A673 (cell line): ENCODE results near the gene MAOB. TPM values are rescaled to one million over a fixed set of nuclear protein-coding genes. Genes with fewer than 3 reads are reported as not detected.
A peak's percentile ranks its signal among the peaks of the same experiment; 100 is the strongest.

Source experiments
- BruUV-seq: library from RNA; stranded (reverse); fragments of 400-500 nt; replicated peaks from 2 replicates; lab custom pipeline; 2021; lab: Mats Ljungman, UMichigan
- CTCF ChIA-PET: fragments of 300-600 bp; sonication (Branson Sonifier 250); formaldehyde crosslinking; loops from one replicate; lab custom pipeline; 2022; ENCODE audit warnings: antibody characterized with exemption; lab: Charles Lee
- POLR2A ChIA-PET: fragments of 300-600 bp; sonication (Branson Sonifier 250); formaldehyde crosslinking; loops from one replicate; lab custom pipeline; 2022; ENCODE audit warnings: antibody characterized with exemption; ENCODE audit not compliant: low non-redundant PET; lab: Charles Lee
- DNase-seq: peaks from one replicate; pipeline ENCODE4 v3.0.0-alpha.2; 2015; ENCODE audit warnings: low spot score
- H3K27ac ChIP-seq: fragments of 200-600 bp; sonication (generic); 2 replicates; pipeline ENCODE4 v1.5.1; 2016; ENCODE audit warnings: mixed run types, low read depth, mild to moderate bottlenecking, mixed read lengths, antibody characterized with exemption, low read length; ENCODE audit not compliant: poor library complexity, severe bottlenecking
- H3K27me3 ChIP-seq: fragments of 200-600 bp; sonication (generic); replicated peaks from 2 replicates; pipeline ENCODE4 v1.6.1; 2017; ENCODE audit warnings: mixed run types, low read depth, mild to moderate bottlenecking, mixed read lengths, antibody characterized with exemption, low read length; ENCODE audit not compliant: insufficient read depth, poor library complexity
- H3K36me3 ChIP-seq: fragments of 200-600 bp; sonication (generic); 2 replicates; pipeline ENCODE4 v1.6.1; 2016; ENCODE audit warnings: mixed run types, mild to moderate bottlenecking, mixed read lengths, antibody characterized with exemption, low read length; ENCODE audit not compliant: insufficient read depth, poor library complexity, severe bottlenecking
- H3K4me1 ChIP-seq: fragments of 200-600 bp; sonication (generic); 2 replicates; pipeline ENCODE4 v1.6.1; 2017; ENCODE audit warnings: mixed run types, mild to moderate bottlenecking, mixed read lengths, antibody characterized with exemption, low read length; ENCODE audit not compliant: insufficient read depth, poor library complexity, severe bottlenecking
- H3K4me3 ChIP-seq: fragments of 200-600 bp; sonication (generic); 2 replicates; pipeline ENCODE4 v1.5.1; 2016; ENCODE audit warnings: low read depth, mixed run types, mild to moderate bottlenecking, mixed read lengths, low read length; ENCODE audit not compliant: poor library complexity, severe bottlenecking
- H3K9me3 ChIP-seq: fragments of 200-600 bp; sonication (generic); 2 replicates; pipeline ENCODE4 v1.6.1; 2016; ENCODE audit warnings: mixed run types, low read depth, mild to moderate bottlenecking, mixed read lengths, antibody characterized with exemption, low read length; ENCODE audit not compliant: poor library complexity, severe bottlenecking
- EZH2 ChIP-seq: fragments of 200-600 bp; sonication (generic); IDR thresholded peaks from 2 replicates; pipeline ENCODE4 v1.6.1; 2017; ENCODE audit warnings: borderline replicate concordance, low read depth, mild to moderate bottlenecking, mixed read lengths, antibody characterized with exemption, low read length; ENCODE audit not compliant: poor library complexity, severe bottlenecking
- intact Hi-C: fragments of 100-400 bp; cut with micrococcal nuclease; formaldehyde crosslinking; loops from one replicate; pipeline ENCODE4 v1.10.0; 2022; ENCODE audit not compliant: unreplicated experiment
- total RNA-seq: library from RNA; stranded (reverse); gene quantifications from 2 replicates; pipeline ENCODE4 v1.2.3, GENCODE V29; 2021
- TF ChIP-seq, protein P1 (sequence below): fragments of 300-800, 200-600 bp; sonication (generic); conservative IDR thresholded peaks from 2 replicates; pipeline ENCODE4 v1.5.1; 2017; ENCODE audit warnings: low read depth, mild to moderate bottlenecking, antibody characterized with exemption, low read length, moderate library complexity, mixed read lengths

MAOB gene
- total RNA-seq, 1 experiment from 2014 or later: not detected

DNA sequence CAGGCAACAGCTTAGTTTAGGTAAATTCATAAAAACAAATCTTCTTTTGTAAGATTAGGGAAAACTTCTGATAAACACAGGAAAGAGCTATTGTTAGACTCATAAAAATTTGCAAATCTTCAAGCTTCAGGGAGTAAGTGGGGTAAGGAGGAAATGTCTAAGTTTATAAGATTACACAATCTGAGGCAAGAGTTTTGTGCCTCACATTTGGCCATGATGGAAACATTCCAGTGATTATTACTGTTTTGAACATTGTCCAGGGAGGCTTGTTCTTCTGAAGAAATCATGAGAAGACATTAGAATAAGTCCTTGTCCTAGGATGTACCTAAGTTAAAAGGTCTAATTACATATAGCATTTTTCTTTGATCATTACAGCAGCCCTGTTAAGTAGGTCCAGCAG lies 72.8 kb downstream of the MAOB start:
- CTCF ChIA-PET: no interaction called here

DNA sequence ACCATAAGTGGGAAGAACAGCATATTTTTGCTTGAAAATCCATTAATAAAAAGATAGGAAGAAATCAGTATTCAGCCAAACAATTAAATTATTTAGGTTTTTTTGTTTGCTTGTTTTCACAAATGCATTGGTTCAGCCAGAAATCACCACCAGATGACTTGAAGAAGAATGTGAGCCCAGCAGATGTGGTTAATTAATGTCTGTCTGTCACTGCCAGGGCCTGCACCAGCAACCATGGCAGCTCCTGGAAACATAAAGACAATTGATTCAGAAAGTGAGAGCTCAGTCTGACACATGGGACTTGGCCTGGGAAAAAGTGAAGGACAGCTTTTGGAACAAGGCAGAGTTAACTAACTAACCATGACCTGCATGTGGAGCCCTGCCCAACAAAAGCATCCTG lies 74.0 kb downstream of the MAOB start:
- no peak overlapping the region for H3K4me3 ChIP-seq
- H3K36me3 ChIP-seq: no peaks in the 10 kb centered on the region
- no TSS peak for BruUV-seq
- no peak for DNase-seq
- H3K9me3 ChIP-seq: no peaks in the 10 kb centered on the region
- CTCF ChIA-PET: no interaction called here
- intact Hi-C loops: no loop called here
- no peaks in the 10 kb centered on the region for H3K27me3 ChIP-seq
- H3K4me1 ChIP-seq: no peaks in the 10 kb centered on the region
- POLR2A ChIA-PET: no interaction called here
- H3K27ac ChIP-seq: no peak overlapping the region
- TF ChIP-seq, protein P1, sequence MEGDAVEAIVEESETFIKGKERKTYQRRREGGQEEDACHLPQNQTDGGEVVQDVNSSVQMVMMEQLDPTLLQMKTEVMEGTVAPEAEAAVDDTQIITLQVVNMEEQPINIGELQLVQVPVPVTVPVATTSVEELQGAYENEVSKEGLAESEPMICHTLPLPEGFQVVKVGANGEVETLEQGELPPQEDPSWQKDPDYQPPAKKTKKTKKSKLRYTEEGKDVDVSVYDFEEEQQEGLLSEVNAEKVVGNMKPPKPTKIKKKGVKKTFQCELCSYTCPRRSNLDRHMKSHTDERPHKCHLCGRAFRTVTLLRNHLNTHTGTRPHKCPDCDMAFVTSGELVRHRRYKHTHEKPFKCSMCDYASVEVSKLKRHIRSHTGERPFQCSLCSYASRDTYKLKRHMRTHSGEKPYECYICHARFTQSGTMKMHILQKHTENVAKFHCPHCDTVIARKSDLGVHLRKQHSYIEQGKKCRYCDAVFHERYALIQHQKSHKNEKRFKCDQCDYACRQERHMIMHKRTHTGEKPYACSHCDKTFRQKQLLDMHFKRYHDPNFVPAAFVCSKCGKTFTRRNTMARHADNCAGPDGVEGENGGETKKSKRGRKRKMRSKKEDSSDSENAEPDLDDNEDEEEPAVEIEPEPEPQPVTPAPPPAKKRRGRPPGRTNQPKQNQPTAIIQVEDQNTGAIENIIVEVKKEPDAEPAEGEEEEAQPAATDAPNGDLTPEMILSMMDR: no peak

More for the DNA sequence above, 72.8 kb downstream of the MAOB start:
- no peaks in the 10 kb centered on the region for H3K9me3 ChIP-seq
- no peak overlapping the region for H3K4me3 ChIP-seq
- H3K27me3 ChIP-seq: no peaks in the 10 kb centered on the region
- POLR2A ChIA-PET: no interaction called here
- intact Hi-C loops: no loop called here
- no peaks in the 10 kb centered on the region for H3K4me1 ChIP-seq
- no TSS peak for BruUV-seq
- DNase-seq: peak; percentile 34
- H3K27ac ChIP-seq: no peak overlapping the region
- H3K36me3 ChIP-seq: no peaks in the 10 kb centered on the region
- TF ChIP-seq, protein P1: no peak
- no peak for TF ChIP-seq EZH2

DNA sequence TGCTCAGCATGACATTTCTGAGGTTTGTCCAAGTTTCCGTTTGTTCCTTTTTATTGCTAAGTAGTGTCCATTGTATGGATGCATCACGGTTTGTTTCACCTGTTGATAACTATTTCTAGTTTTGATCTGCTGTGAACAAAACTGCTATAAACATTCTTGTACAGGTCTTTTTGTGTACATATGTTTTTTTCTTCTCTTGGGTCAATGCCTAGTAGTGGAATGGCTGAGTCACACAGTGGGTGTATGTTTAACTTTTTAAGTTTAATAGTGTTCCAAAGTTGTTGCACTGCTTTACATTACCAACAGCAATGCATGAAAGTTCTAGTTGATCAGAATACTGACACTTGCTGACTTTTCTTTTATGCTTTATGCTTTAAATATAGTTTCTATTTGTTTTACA lies 76.7 kb downstream of the MAOB start:
- H3K4me3 ChIP-seq: no peak overlapping the region
- no peak for DNase-seq
- CTCF ChIA-PET: no interaction called here
- intact Hi-C loops: no loop called here
- no peaks in the 10 kb centered on the region for H3K9me3 ChIP-seq
- no peak overlapping the region for H3K27ac ChIP-seq
- H3K27me3 ChIP-seq: no peaks in the 10 kb centered on the region
- POLR2A ChIA-PET: no interaction called here
- no peak for TF ChIP-seq EZH2
- TF ChIP-seq, protein P1: no peak
- H3K4me1 ChIP-seq: no peaks in the 10 kb centered on the region
- BruUV-seq: no TSS peak
- no peaks in the 10 kb centered on the region for H3K36me3 ChIP-seq
